PFSK-1 (cell line): ENCODE data around the gene NEIL1. TPM values are rescaled to one million over a fixed set of nuclear protein-coding genes. Genes with fewer than 3 reads are reported as not detected.

ENCODE experiments used
- FOXP2 ChIP-seq: optimal IDR thresholded peaks from 2 replicates; pipeline ENCODE3; 2011; ENCODE audit warnings: borderline replicate concordance, control low read depth, inconsistent platforms; ENCODE audit not compliant: insufficient read depth; ENCODE audit errors: extremely low read length, extremely low read depth
- POLR2AphosphoS5 ChIP-seq: IDR thresholded peaks from 2 replicates; pipeline ENCODE4 v1.6.1; 2012; ENCODE audit warnings: low read depth, mild to moderate bottlenecking, control low read depth, low read length, moderate library complexity
- REST ChIP-seq, 2 experiments: IDR thresholded peaks; 2 replicates each; pipeline versions ENCODE4 v1.6.1 to v1.8.0; 2011 to 2012; ENCODE audit warnings: low read depth in 2 of 2, low read length in 2 of 2, control low read depth in 1 of 2, inconsistent platforms in 1 of 2, mild to moderate bottlenecking in 1 of 2, moderate library complexity in 1 of 2; ENCODE audit not compliant: insufficient read depth in 1 of 2
- SIN3A ChIP-seq: IDR thresholded peaks from 2 replicates; pipeline ENCODE4 v1.6.1; 2012; ENCODE audit warnings: mild to moderate bottlenecking, low read length, moderate library complexity, borderline replicate concordance; ENCODE audit not compliant: insufficient read depth
- TAF1 ChIP-seq: IDR thresholded peaks from 2 replicates; pipeline ENCODE4 v1.6.1; 2012; ENCODE audit warnings: low read length, control low read depth, borderline replicate concordance; ENCODE audit not compliant: insufficient read depth
- polyA plus RNA-seq: library from polyadenylated mRNA; unstranded; fragments of >200 nt; gene quantifications from one replicate; pipeline ENCODE4 v1.2.1, GENCODE V29; 2012; ENCODE audit warnings: low read depth, missing spikeins; ENCODE audit not compliant: insufficient read length

NEIL1 gene
- 8.1 TPM for polyA plus RNA-seq

DNA sequence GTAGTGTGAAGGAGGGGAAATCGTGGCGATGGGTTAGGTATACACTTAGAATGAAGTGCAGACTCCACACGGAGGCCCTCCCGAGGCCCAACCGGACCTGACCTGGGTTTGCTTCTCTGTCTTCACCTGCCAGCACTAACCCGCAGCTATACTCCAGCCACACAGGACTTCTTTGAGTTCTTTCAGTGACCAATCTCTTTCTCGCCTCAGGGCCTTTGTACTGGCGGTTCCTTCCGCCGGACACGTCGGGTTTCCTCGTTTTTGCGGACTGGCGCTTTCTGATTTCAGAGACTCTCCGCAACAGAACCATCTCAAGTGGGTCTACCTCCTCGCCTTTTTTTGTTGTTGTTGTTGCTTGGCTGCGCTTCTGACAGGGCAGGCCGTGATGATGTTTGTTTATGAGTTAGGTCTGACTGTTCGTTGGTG, at the start of gene NEIL1:
Gene NEIL1 (plus strand): TSS at position 244 of the 426 bp plus-strand sequence. CDS start 1,867 bp downstream, outside the sequence.
- TF ChIP-seq SIN3A (no peak), REST (IDR thresholded peaks at IDR 0.05; ENCODE audit: insufficient read depth in 1 of 2, low read depth in 2 of 2, low read length in 2 of 2) (no peak), TAF1 (no peak), FOXP2 (no peak), POLR2AphosphoS5 (no peak)

GRCh38 chr15:75302318-75302717, 44.5 kb upstream of the NEIL1 start:
- TF ChIP-seq TAF1 (no peak), FOXP2 (no peak), POLR2AphosphoS5 (no peak), SIN3A (no peak), REST (IDR thresholded peaks at IDR 0.05; ENCODE audit: insufficient read depth in 1 of 2, low read depth in 2 of 2, low read length in 2 of 2) (no peak)

GRCh38 chr15:75306188-75306587, 40.7 kb upstream of the NEIL1 start:
- TF ChIP-seq REST (IDR thresholded peaks at IDR 0.05; ENCODE audit: insufficient read depth in 1 of 2, low read depth in 2 of 2, low read length in 2 of 2) (no peak), FOXP2 (no peak), TAF1 (no peak), POLR2AphosphoS5 (no peak), SIN3A (no peak)

GRCh38 chr15:75307778-75308390, 39.0 kb upstream of the NEIL1 start:
- no peak for TF ChIP-seq TAF1
- TF ChIP-seq FOXP2: no peak
- no peak for TF ChIP-seq SIN3A

DNA sequence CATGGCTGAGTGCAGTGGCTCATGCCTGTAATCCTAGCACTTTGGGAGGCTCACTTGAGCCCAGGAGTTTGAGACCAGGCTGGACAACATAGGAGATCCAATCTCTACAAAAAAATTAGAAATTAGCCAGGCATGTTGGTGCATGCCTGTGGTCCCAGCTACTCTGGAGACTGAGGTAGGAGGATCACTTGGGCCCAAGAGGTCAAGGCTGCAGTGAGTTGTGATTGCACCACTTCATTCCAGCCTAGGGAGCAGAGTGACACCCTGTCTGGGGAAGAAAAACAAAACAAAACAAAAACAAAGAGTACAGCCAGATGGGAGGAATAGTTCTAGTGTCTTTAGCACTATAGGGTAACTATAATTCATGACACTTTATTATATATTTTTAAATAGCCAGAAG, 37.1 kb upstream of the NEIL1 start:
- TF ChIP-seq TAF1 (no peak), REST (IDR thresholded peaks at IDR 0.05; ENCODE audit: insufficient read depth in 1 of 2, low read depth in 2 of 2, low read length in 2 of 2) (no peak), POLR2AphosphoS5 (no peak), SIN3A (no peak), FOXP2 (no peak)
